Astrocyte (in vitro differentiated cells and primary cell): ENCODE results near the gene POC1B. TPM values are rescaled to one million over a fixed set of nuclear protein-coding genes. Genes with fewer than 3 reads are reported as not detected.

Experiments
- DNase-seq: peaks from one replicate; pipeline ENCODE4 v3.0.0-alpha.2; 2010; ENCODE audit warnings: low read depth
- FAIRE-seq: peaks from 2 replicates; lab custom pipeline; 2011; peaks lifted over from hg19 to GRCh38; lab: Jason Lieb, UNC
- H2AFZ ChIP-seq: 2 replicates; pipeline ENCODE4 v1.6.0; 2012; ENCODE audit warnings: low read depth, low read length, inconsistent platforms
- H3K27ac ChIP-seq: 2 replicates; pipeline ENCODE4 v1.5.1; 2011; ENCODE audit warnings: low read depth, low read length, inconsistent platforms
- H3K27me3 ChIP-seq: 2 replicates; pipeline ENCODE4 v1.6.0; 2011; ENCODE audit warnings: low read length, inconsistent platforms; ENCODE audit not compliant: insufficient read depth
- H3K36me3 ChIP-seq: 2 replicates; pipeline ENCODE4 v1.5.1; 2011; ENCODE audit warnings: low read length, inconsistent platforms; ENCODE audit not compliant: insufficient read depth
- H3K4me1 ChIP-seq: 2 replicates; pipeline ENCODE4 v1.5.1; 2011; ENCODE audit warnings: low read length, inconsistent platforms; ENCODE audit not compliant: insufficient read depth
- H3K4me2 ChIP-seq: 2 replicates; pipeline ENCODE4 v1.6.0; 2012; ENCODE audit warnings: low read length, inconsistent platforms
- H3K4me3 ChIP-seq: 2 replicates; pipeline ENCODE4 v1.5.1; 2011; ENCODE audit warnings: low read depth, mild to moderate bottlenecking, low read length, inconsistent platforms; ENCODE audit not compliant: insufficient read depth
- H3K79me2 ChIP-seq: 2 replicates; pipeline ENCODE4 v1.6.0; 2012; ENCODE audit warnings: mild to moderate bottlenecking, low read length, inconsistent platforms; ENCODE audit not compliant: insufficient read depth
- H3K9ac ChIP-seq: 2 replicates; pipeline ENCODE4 v1.6.0; 2012; ENCODE audit warnings: mild to moderate bottlenecking, low read length, inconsistent platforms
- H3K9me3 ChIP-seq: 2 replicates; pipeline ENCODE4 v1.5.1; 2012; ENCODE audit warnings: low read depth, mild to moderate bottlenecking, low read length, inconsistent platforms; ENCODE audit not compliant: insufficient read depth
- H4K20me1 ChIP-seq: 2 replicates; pipeline ENCODE4 v1.6.0; 2012; ENCODE audit warnings: low read length, inconsistent platforms; ENCODE audit not compliant: insufficient read depth
- H3K27ac Mint-ChIP-seq: one replicate; pipeline ENCODE4 v1.8.0; 2021; ENCODE audit warnings: mild to moderate bottlenecking, mixed read lengths; ENCODE audit not compliant: unreplicated experiment
- H3K27me3 Mint-ChIP-seq: one replicate; pipeline ENCODE4 v1.8.0; 2021; ENCODE audit warnings: low read depth, mixed read lengths; ENCODE audit not compliant: unreplicated experiment
- H3K36me3 Mint-ChIP-seq: one replicate; pipeline ENCODE4 v1.8.0; 2021; ENCODE audit warnings: low read depth, mixed read lengths; ENCODE audit not compliant: unreplicated experiment
- H3K4me1 Mint-ChIP-seq: one replicate; pipeline ENCODE4 v1.8.0; 2021; ENCODE audit warnings: low read depth, mixed read lengths; ENCODE audit not compliant: unreplicated experiment
- H3K4me3 Mint-ChIP-seq: one replicate; pipeline ENCODE4 v1.8.0; 2021; ENCODE audit warnings: mild to moderate bottlenecking, moderate library complexity, mixed read lengths; ENCODE audit not compliant: unreplicated experiment
- H3K9me3 Mint-ChIP-seq: one replicate; pipeline ENCODE4 v1.8.0; 2021; ENCODE audit warnings: mild to moderate bottlenecking, mixed read lengths; ENCODE audit not compliant: unreplicated experiment
- EZH2 ChIP-seq: IDR thresholded peaks from 2 replicates; pipeline ENCODE4 v1.6.1; 2012; ENCODE audit warnings: mild to moderate bottlenecking, low read length, inconsistent platforms; ENCODE audit not compliant: insufficient read depth
- total RNA-seq: library from RNA; stranded (reverse); gene quantifications from 2 replicates; pipeline ENCODE4 v1.2.1, GENCODE V29; 2021
- TF ChIP-seq, protein P1 (sequence below): IDR thresholded peaks from 2 replicates; pipeline ENCODE4 v1.5.1; 2011; ENCODE audit warnings: low read depth, mild to moderate bottlenecking, inconsistent platforms, low read length, moderate library complexity; ENCODE audit not compliant: insufficient read depth

The POC1B gene
- total RNA-seq, 1 donor from 2014 or later: 10.6 TPM

DNA sequence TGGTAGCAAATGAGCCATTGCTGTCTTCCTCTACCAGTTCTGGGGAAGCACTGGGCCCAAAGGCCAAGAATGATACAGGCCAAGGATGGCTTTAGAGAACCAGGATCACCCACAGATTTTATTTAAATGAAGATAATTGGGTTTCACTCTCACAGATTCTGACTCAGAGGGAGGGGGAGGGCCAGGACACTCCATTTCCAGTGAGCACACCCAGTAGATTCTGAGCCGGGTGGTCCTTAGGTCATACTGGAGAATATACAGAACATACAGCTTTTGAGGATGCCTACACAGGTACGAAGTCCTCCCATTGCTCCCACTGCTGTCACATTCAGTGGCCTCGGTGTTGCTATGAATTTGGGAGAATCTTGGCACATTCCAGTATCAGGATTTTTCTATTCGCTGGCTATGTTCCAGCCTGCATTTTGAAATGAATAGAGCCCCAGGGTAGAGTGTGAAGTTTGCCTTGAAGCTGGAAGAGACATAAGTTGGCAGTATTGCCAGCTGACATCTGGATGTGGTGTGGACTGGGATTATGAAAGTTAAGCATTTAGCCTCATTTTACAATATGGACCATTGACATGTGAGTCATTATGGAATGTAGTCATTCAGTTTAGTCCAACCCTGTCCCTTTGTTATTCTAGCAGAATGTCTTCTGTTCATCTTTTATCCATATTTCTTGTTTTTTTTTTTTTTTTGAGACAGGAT is 45.8 kb upstream of the POC1B start:
- Histone ChIP-seq H2AFZ (no peak overlapping the region), H3K4me1 (peaks cover 10% of the 10 kb centered on the region), H3K4me3 (no peak overlapping the region), H4K20me1 (no peaks in the 10 kb centered on the region), H3K27ac (no peak overlapping the region), H3K9me3 (no peaks in the 10 kb centered on the region), H3K27me3 (no peaks in the 10 kb centered on the region), H3K36me3 (no peaks in the 10 kb centered on the region), H3K4me2 (no peak overlapping the region), H3K9ac (no peak overlapping the region), H3K79me2 (no peaks in the 10 kb centered on the region)
- Mint-ChIP-seq H3K4me1 (peaks cover 38% of the 10 kb centered on the region), H3K36me3 (no peaks in the 10 kb centered on the region), H3K9me3 (no peaks in the 10 kb centered on the region), H3K4me3 (no peak overlapping the region), H3K27ac (no peak overlapping the region), H3K27me3 (no peaks in the 10 kb centered on the region)
- no peak for FAIRE-seq
- TF ChIP-seq, protein P1, sequence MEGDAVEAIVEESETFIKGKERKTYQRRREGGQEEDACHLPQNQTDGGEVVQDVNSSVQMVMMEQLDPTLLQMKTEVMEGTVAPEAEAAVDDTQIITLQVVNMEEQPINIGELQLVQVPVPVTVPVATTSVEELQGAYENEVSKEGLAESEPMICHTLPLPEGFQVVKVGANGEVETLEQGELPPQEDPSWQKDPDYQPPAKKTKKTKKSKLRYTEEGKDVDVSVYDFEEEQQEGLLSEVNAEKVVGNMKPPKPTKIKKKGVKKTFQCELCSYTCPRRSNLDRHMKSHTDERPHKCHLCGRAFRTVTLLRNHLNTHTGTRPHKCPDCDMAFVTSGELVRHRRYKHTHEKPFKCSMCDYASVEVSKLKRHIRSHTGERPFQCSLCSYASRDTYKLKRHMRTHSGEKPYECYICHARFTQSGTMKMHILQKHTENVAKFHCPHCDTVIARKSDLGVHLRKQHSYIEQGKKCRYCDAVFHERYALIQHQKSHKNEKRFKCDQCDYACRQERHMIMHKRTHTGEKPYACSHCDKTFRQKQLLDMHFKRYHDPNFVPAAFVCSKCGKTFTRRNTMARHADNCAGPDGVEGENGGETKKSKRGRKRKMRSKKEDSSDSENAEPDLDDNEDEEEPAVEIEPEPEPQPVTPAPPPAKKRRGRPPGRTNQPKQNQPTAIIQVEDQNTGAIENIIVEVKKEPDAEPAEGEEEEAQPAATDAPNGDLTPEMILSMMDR: no peak
- no peak for TF ChIP-seq EZH2
- peak; percentile 22 for DNase-seq

DNA sequence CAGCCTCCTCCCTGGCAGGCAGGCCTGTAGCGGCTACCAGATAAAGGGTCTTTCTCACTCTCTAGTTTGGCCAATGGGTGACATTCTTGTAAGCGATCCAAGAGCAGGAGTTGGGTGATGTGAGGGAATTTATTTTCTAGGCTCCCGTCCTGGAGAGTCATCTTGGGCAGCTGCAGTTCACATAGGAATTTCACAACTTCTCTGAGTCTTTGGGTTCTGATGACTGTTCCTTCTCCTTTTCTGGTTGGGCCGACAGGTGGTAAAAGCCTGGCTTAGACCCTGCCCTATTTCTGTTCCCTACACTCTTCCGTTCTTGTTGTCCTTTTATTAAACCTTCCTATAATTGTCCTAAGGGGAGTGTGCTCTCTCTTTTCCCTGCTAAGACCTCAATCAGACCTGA is 42.6 kb upstream of the POC1B start:
- H2AFZ ChIP-seq: no peak overlapping the region
- H3K27ac Mint-ChIP-seq: no peak overlapping the region
- H3K4me3 Mint-ChIP-seq: no peak overlapping the region
- no peaks in the 10 kb centered on the region for H3K36me3 ChIP-seq
- peaks cover 24% of the 10 kb centered on the region for H3K4me1 Mint-ChIP-seq
- H3K36me3 Mint-ChIP-seq: no peaks in the 10 kb centered on the region
- FAIRE-seq (no peak), DNase-seq (no peak)
- H3K4me1 ChIP-seq: no peaks in the 10 kb centered on the region
- H3K79me2 ChIP-seq: no peaks in the 10 kb centered on the region
- H3K9me3 Mint-ChIP-seq: peaks cover 2% of the 10 kb centered on the region
- no peaks in the 10 kb centered on the region for H3K27me3 Mint-ChIP-seq
- no peak overlapping the region for H3K27ac ChIP-seq
- no peak overlapping the region for H3K9ac ChIP-seq
- TF ChIP-seq, protein P1: no peak
- TF ChIP-seq EZH2: no peak
- no peaks in the 10 kb centered on the region for H4K20me1 ChIP-seq
- no peak overlapping the region for H3K4me2 ChIP-seq
- H3K27me3 ChIP-seq: no peaks in the 10 kb centered on the region
- no peaks in the 10 kb centered on the region for H3K9me3 ChIP-seq
- no peak overlapping the region for H3K4me3 ChIP-seq

DNA sequence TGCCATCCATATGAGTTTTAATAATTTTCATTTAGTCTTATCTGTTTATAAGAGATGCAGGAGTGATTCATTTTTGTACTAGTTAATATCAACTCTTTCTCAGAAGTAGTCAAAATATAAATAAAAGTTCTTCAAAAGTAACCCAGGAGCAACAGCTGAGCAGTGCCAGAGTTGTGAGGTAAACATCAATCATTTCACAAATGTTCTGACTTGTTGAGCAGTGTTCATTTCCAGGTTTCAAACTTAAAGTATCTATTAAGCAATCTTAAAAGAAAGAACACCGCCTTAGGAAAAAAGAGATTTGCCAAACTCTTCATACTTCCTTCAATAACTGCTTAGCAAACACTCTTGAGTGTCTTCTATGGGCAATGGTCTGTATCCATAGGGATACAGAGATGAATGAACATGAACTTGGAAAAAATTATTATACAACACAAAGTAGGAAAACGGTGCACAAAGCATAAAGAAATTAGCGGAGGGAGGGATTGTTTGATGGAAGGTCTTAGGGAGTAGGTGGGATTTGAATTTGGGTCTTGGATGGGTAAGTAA is 41.9 kb upstream of the POC1B start:
- Mint-ChIP-seq H3K9me3 (peaks cover 2% of the 10 kb centered on the region), H3K27me3 (no peaks in the 10 kb centered on the region), H3K36me3 (no peaks in the 10 kb centered on the region), H3K4me1 (peaks cover 21% of the 10 kb centered on the region), H3K27ac (peak overlapping the region; percentile 83), H3K4me3 (no peak overlapping the region)
- no peaks in the 10 kb centered on the region for H3K4me1 ChIP-seq
- H3K36me3 ChIP-seq: no peaks in the 10 kb centered on the region
- H3K9ac ChIP-seq: no peak overlapping the region
- no peak overlapping the region for H3K4me2 ChIP-seq
- DNase-seq: no peak
- no peak for FAIRE-seq
- no peaks in the 10 kb centered on the region for H3K79me2 ChIP-seq
- no peak overlapping the region for H3K27ac ChIP-seq
- H3K4me3 ChIP-seq: no peak overlapping the region
- H3K27me3 ChIP-seq: no peaks in the 10 kb centered on the region
- H4K20me1 ChIP-seq: no peaks in the 10 kb centered on the region
- TF ChIP-seq EZH2: no peak
- TF ChIP-seq, protein P1: no peak
- no peaks in the 10 kb centered on the region for H3K9me3 ChIP-seq
- no peak overlapping the region for H2AFZ ChIP-seq
